Mesendoderm (in vitro differentiated cells): ENCODE measurements around the gene SETX.
"Not testable (repeated sequence)": the region's sequence is repeated elsewhere in the genome, so short reads cannot be mapped to it uniquely, and the experiment has no call there.

Source experiments
- DNase-seq: peaks from one replicate; pipeline ENCODE4 v3.0.0; 2013
- H2AK5ac ChIP-seq: 2 replicates; pipeline ENCODE4 v1.6.1; 2013; ENCODE audit warnings: low read length, inconsistent platforms
- H2BK120ac ChIP-seq: 2 replicates; pipeline ENCODE4 v1.6.1; 2013; ENCODE audit warnings: low read depth, mild to moderate bottlenecking, low read length, moderate library complexity, mixed read lengths
- H2BK15ac ChIP-seq: replicated peaks from 2 replicates; pipeline ENCODE4 v1.6.1; 2013; ENCODE audit warnings: low read depth, mild to moderate bottlenecking, moderate library complexity
- H2BK5ac ChIP-seq: 2 replicates; pipeline ENCODE4 v1.6.1; 2013; ENCODE audit warnings: low read length, inconsistent platforms
- H3K18ac ChIP-seq: 2 replicates; pipeline ENCODE4 v1.6.1; 2013; ENCODE audit warnings: mild to moderate bottlenecking, low read length, mixed read lengths
- H3K23ac ChIP-seq: one replicate; pipeline ENCODE4 v1.6.1; 2013; ENCODE audit warnings: low read length
- H3K27ac ChIP-seq: 2 replicates; pipeline ENCODE4 v1.5.1; 2013; ENCODE audit warnings: low read depth, mild to moderate bottlenecking, inconsistent platforms, low read length, moderate library complexity
- H3K27me3 ChIP-seq: 2 replicates; pipeline ENCODE4 v1.6.1; 2013; ENCODE audit warnings: low read length, control low read depth, mild to moderate bottlenecking, inconsistent platforms; ENCODE audit not compliant: insufficient read depth, poor library complexity
- H3K36me3 ChIP-seq: 2 replicates; pipeline ENCODE4 v1.6.1; 2013; ENCODE audit warnings: low read length, inconsistent platforms; ENCODE audit not compliant: control insufficient read depth, insufficient read depth
- H3K4ac ChIP-seq: one replicate; pipeline ENCODE4 v1.6.1; 2013; ENCODE audit warnings: low read depth, mild to moderate bottlenecking, low read length, moderate library complexity
- H3K4me1 ChIP-seq: 2 replicates; pipeline ENCODE4 v1.6.1; 2013; ENCODE audit warnings: low read depth, low read length, inconsistent platforms; ENCODE audit not compliant: control insufficient read depth
- H3K4me2 ChIP-seq: 2 replicates; pipeline ENCODE4 v1.6.1; 2013; ENCODE audit warnings: low read length
- H3K4me3 ChIP-seq: 2 replicates; pipeline ENCODE4 v1.5.1; 2013; ENCODE audit warnings: mild to moderate bottlenecking, low read length
- H3K56ac ChIP-seq: one replicate; pipeline ENCODE4 v1.6.1; 2013; ENCODE audit warnings: low read length
- H3K79me1 ChIP-seq: 2 replicates; pipeline ENCODE4 v1.6.1; 2013; ENCODE audit warnings: low read length, inconsistent platforms
- H3K79me2 ChIP-seq: 2 replicates; pipeline ENCODE4 v1.6.1; 2013; ENCODE audit warnings: mild to moderate bottlenecking, low read length; ENCODE audit not compliant: control insufficient read depth, insufficient read depth
- H3K9ac ChIP-seq: 2 replicates; pipeline ENCODE4 v1.6.1; 2013; ENCODE audit warnings: low read length, inconsistent platforms
- H4K5ac ChIP-seq: one replicate; pipeline ENCODE4 v1.6.1; 2013; ENCODE audit warnings: low read length
- H4K8ac ChIP-seq: one replicate; pipeline ENCODE4 v1.6.1; 2013; ENCODE audit warnings: low read depth, mild to moderate bottlenecking, control low read depth, low read length, moderate library complexity
- WGBS: extraction: QIAGEN DNeasy Blood & Tissue Kit; methylation state at CpG from one replicate; pipeline ENCODE4 v1.1.7; 2013; ENCODE audit warnings: low lambda C conversion rate, missing lambda C conversion rate; ENCODE audit not compliant: insufficient coverage; ENCODE audit errors: extremely low coverage; 5-methylcytosine and 5-hydroxymethylcytosine counted together

Gene SETX

GRCh38 chr9:132378416-132378815 is 23.6 kb upstream of the SETX start:
- H3K27ac ChIP-seq, H3K9ac ChIP-seq, H3K4me1 ChIP-seq, DNase-seq, H2BK120ac ChIP-seq, H3K79me1 ChIP-seq, H3K4ac ChIP-seq, H3K18ac ChIP-seq, H3K27me3 ChIP-seq, H3K56ac ChIP-seq, H3K23ac ChIP-seq, H3K4me3 ChIP-seq, H2AK5ac ChIP-seq, H2BK5ac ChIP-seq, H2BK15ac ChIP-seq, H4K8ac ChIP-seq, H4K5ac ChIP-seq, H3K4me2 ChIP-seq, H3K79me2 ChIP-seq: not testable (repeated sequence)
- WGBS: no CpG with 5 or more reads among the region's 3 CpGs
- peaks cover 18% of the 10 kb centered on the region for H3K36me3 ChIP-seq

- not testable (repeated sequence) for H2BK5ac ChIP-seq, H2AK5ac ChIP-seq, H2BK15ac ChIP-seq, H3K27me3 ChIP-seq, H2BK120ac ChIP-seq, H3K79me2 ChIP-seq, H3K4me1 ChIP-seq, H3K27ac ChIP-seq, H3K4ac ChIP-seq, H3K4me2 ChIP-seq, H4K8ac ChIP-seq, H3K23ac ChIP-seq, H3K9ac ChIP-seq, H3K4me3 ChIP-seq, H3K56ac ChIP-seq, H4K5ac ChIP-seq, DNase-seq, H3K18ac ChIP-seq, H3K79me1 ChIP-seq
- no CpG with 5 or more reads among the region's 2 CpGs for WGBS
- peaks cover 18% of the 10 kb centered on the region for H3K36me3 ChIP-seq
Measured at GRCh38 chr9:132377769-132378168, 23.0 kb upstream of the SETX start.

DNA sequence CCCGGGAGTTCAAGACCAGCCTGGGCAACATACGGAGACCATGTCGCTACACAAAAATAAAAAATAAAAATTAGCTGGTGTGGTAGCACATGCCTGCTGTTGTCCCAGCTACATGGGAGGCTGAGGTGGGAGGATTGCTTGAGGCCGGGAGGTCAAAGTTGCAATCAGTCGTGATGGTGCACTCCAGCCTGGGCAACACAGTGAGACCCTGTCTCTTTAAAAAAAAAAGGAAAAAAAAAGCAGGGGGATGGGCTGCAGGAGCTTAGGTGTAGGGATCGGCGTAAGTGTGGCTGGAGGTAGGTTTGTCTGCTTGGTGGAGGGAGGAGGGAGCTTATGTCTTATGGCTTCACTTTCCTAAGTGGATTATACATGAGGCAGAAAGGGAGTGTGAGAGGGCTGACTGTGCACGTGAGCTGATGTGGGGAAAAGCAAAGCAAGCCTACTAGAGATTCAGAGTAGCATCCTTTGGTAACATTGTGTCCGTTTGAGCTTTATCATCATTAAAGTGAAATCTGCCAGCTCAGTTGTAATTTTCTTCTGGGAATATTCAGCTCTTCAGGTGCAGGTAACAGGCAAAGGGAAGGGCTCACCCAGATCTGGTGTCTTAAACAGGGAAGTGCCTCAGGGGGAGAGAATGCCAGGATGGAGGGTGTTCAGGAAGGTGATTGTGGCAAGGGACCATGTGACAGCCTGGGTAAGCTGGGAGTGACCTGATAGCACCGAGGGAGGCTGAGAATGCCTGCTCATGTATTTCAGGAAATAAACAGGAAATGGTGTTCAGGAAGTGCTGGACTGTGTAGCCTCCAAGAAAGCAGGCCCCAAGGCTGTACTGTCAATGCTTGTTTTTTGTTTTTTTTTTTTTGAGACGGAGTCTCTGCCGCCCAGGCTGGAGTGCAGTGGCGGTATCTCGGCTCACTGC is 17.6 kb upstream of the SETX start:
- no peaks in the 10 kb centered on the region for H3K79me1 ChIP-seq
- H3K27me3 ChIP-seq: no peaks in the 10 kb centered on the region
- H3K23ac ChIP-seq: no peak overlapping the region
- H2BK120ac ChIP-seq: no peak overlapping the region
- no peak overlapping the region for H3K27ac ChIP-seq
- no peak overlapping the region for H3K18ac ChIP-seq
- H3K4me2 ChIP-seq: no peak overlapping the region
- no peaks in the 10 kb centered on the region for H3K79me2 ChIP-seq
- H3K9ac ChIP-seq: no peak overlapping the region
- H4K5ac ChIP-seq: no peak overlapping the region
- no peak overlapping the region for H2BK15ac ChIP-seq
- DNase-seq: peak; percentile 25
- H3K4ac ChIP-seq: no peak overlapping the region
- no peak overlapping the region for H3K56ac ChIP-seq
- no peak overlapping the region for H2AK5ac ChIP-seq
- no peaks in the 10 kb centered on the region for H3K4me1 ChIP-seq
- no peak overlapping the region for H2BK5ac ChIP-seq
- peaks cover 3% of the 10 kb centered on the region for H3K36me3 ChIP-seq
- no CpG with 5 or more reads among the region's 14 CpGs for WGBS
- H4K8ac ChIP-seq: no peak overlapping the region
- H3K4me3 ChIP-seq: no peak overlapping the region

DNA sequence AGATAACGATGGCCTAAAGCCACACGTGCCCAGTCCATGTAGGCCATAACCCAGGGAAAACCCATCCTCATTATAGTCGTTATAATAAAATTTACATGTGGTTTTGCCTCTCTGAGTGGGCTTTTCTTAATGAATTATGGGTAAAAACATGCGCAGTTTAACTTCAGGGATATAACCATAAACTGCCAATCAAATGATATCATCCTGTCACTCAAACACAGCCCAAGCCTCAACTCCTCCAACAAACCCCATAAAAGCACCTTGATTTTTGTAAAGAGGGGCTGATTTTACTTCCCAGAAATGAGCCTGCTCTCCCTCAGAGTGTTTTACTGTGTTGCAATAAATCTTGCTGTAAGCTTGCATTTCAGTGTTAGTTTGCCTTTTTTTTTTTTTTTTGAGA is 15.8 kb upstream of the SETX start:
- WGBS: no CpG with 5 or more reads among the region's 4 CpGs
- H3K4me3 ChIP-seq: no peak overlapping the region
- H2BK5ac ChIP-seq: no peak overlapping the region
- H3K4me1 ChIP-seq: no peaks in the 10 kb centered on the region
- H3K23ac ChIP-seq: no peak overlapping the region
- no peak overlapping the region for H2BK120ac ChIP-seq
- DNase-seq: no peak
- no peaks in the 10 kb centered on the region for H3K79me2 ChIP-seq
- H3K4ac ChIP-seq: no peak overlapping the region
- H3K9ac ChIP-seq: no peak overlapping the region
- H3K27ac ChIP-seq: no peak overlapping the region
- H3K36me3 ChIP-seq: no peaks in the 10 kb centered on the region
- H3K79me1 ChIP-seq: no peaks in the 10 kb centered on the region
- H3K18ac ChIP-seq: no peak overlapping the region
- H2AK5ac ChIP-seq: no peak overlapping the region
- H2BK15ac ChIP-seq: no peak overlapping the region
- H3K27me3 ChIP-seq: no peaks in the 10 kb centered on the region
- H3K56ac ChIP-seq: no peak overlapping the region
- H4K5ac ChIP-seq: no peak overlapping the region
- H3K4me2 ChIP-seq: no peak overlapping the region
- H4K8ac ChIP-seq: no peak overlapping the region

DNA sequence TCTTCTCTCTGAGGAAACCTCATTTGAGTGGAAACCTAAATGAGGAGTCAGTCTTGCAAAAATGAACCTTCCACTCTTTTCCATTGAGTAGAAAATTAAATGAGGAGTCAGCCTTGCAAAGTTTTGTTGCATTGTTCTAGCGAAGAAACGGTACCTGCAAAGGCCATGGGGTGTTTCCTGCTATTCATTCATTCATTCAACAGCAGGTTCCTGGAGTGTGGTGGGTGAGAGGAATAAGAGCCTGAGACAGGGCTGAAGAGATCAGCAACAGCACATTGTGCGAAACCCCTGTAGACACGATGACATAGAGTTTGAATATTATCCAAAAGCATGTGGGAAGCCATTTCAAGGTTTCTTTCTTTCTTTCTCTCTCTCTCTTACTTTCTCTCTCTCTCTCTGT is 14.6 kb upstream of the SETX start:
- Histone ChIP-seq H3K79me2 (no peaks in the 10 kb centered on the region), H3K4me2 (no peak overlapping the region), H4K5ac (no peak overlapping the region), H3K18ac (no peak overlapping the region), H2BK5ac (no peak overlapping the region), H3K4me3 (no peak overlapping the region), H3K4me1 (no peaks in the 10 kb centered on the region), H3K27ac (no peak overlapping the region), H3K9ac (no peak overlapping the region), H2BK15ac (no peak overlapping the region), H3K79me1 (no peaks in the 10 kb centered on the region), H2AK5ac (no peak overlapping the region), H3K27me3 (no peaks in the 10 kb centered on the region), H2BK120ac (no peak overlapping the region), H3K23ac (no peak overlapping the region), H3K56ac (no peak overlapping the region), H4K8ac (no peak overlapping the region), H3K36me3 (no peaks in the 10 kb centered on the region), H3K4ac (no peak overlapping the region)
- no CpG with 5 or more reads among the region's 4 CpGs for WGBS
- DNase-seq: no peak
